Sigmoid colon (tissue), 4 donors: Measurements from ENCODE around the gene NCOR2.

ENCODE experiments used
- CTCF ChIP-seq, 4 experiments: fragments of 450-650 bp in 3 of 4; fragments of 200-600 bp in 1 of 4; IDR thresholded peaks; one replicate each; pipeline ENCODE4 v1.5.1; 2016 to 2019; ENCODE audit warnings: antibody characterized with exemption in 4 of 4, mild to moderate bottlenecking in 3 of 4, moderate library complexity in 2 of 4
- POLR2A ChIP-seq, 2 donors: fragments of 450-650 bp; IDR thresholded peaks; one replicate each; pipeline ENCODE4 v1.6.1; 2016; ENCODE audit warnings: antibody characterized with exemption in 2 of 2, mild to moderate bottlenecking in 2 of 2, moderate library complexity in 2 of 2
- POLR2AphosphoS5 ChIP-seq, 4 donors: sonication (generic); formaldehyde crosslinking; IDR thresholded peaks; one replicate each; pipeline ENCODE4 v1.6.1; 2017; ENCODE audit warnings: antibody characterized with exemption in 4 of 4

DNA sequence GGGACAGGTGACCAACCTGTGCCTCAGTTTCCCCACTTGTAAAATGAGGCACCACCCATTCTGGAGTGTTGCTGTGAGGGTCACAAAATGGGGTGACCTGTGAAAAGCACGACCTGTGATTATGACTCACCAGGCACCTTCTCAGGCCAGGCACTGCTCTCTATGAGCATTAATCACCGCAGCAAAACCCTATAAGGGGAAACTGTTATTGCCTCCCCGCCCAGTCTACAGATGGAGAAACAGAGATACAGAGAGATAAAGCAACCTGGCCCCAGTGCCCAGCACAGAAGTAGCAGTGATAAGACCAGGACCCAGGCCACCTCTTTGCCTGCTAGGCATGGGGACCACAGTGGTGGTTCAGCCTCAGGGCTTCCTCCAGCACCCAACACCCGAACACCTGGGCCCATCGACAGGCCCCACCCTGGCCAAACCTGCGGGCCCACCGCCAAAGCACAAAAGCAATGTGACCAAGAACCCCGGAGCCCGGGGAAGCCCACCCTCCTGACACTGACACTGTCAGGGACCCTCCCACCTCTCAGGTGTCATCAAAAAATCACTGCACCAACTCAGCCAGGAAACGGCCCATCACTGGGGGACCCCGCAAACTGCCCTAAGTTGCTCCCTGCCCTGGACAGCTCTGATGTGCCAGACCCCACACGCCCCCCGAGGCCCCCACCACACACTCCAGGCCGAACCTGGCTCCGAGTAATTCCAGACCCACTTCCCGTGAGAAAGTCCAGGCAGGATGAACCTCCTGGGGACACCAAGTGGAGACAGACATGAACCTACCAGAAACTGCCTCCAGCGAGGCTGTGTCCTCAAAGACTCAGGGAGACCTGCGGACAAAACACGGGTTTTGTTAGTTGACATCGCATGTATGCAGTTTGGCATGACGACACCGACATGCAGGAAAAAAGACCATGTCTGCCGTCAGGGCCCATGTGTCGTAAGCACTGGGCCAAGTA, 32.4 kb downstream of the NCOR2 start:
- TF ChIP-seq POLR2A (IDR thresholded peaks at IDR 0.05) (no peak), CTCF (IDR thresholded peaks at IDR 0.05) (no peak), POLR2AphosphoS5 (IDR thresholded peaks at IDR 0.05) (no peak)
